ENCODE results near the gene TMCO1.

DNA sequence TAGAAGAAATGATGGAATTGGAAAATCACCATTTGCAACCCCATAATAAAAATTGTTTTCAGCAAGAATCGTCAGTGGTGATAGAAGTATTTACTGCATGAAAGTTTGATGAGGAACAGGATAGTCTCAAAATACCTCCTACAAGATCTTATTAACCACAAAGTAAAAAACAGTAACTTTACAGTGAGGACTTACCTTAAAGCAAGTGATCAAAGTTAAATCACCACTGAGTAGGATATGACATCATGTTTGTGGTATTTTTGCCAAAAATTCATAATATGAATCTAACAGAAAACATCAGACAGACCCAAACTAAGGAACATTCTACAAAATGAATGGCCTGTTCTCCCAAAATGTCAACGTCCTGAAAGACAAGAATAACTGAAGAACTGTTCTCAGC, 90.2 kb downstream of the TMCO1 start:
- TF ChIP-seq CTCF (IDR thresholded peaks at IDR 0.05), result no peak
- TF ChIP-seq POLR2A (IDR thresholded peaks at IDR 0.05), result no peak
- TF ChIP-seq EP300 (IDR thresholded peaks at IDR 0.05), result no peak
